Fibroblast of villous mesenchyme (primary cell): ENCODE results near the gene ADAMTS18. TPM values are rescaled to one million over a fixed set of nuclear protein-coding genes. Genes with fewer than 3 reads are reported as not detected.

ENCODE experiments used
- DNase-seq: peaks from one replicate; pipeline ENCODE4 v3.0.0-alpha.2; 2010; ENCODE audit warnings: low read depth
- H3K4me3 ChIP-seq: 2 replicates; pipeline ENCODE4 v1.5.1; 2011; ENCODE audit warnings: low read depth, mild to moderate bottlenecking, low read length
- total RNA-seq: library from RNA; depleted of rRNA; stranded (reverse); fragments of >200 nt; gene quantifications from 2 replicates; pipeline ENCODE4 v1.2.3, GENCODE V29; 2012
- TF ChIP-seq, protein P1 (sequence below): IDR thresholded peaks from 2 replicates; pipeline ENCODE4 v1.5.1; 2012; ENCODE audit warnings: low read depth, mild to moderate bottlenecking, low read length; ENCODE audit not compliant: insufficient read depth

ADAMTS18 gene
- total RNA-seq, 1 donor = not detected

DNA sequence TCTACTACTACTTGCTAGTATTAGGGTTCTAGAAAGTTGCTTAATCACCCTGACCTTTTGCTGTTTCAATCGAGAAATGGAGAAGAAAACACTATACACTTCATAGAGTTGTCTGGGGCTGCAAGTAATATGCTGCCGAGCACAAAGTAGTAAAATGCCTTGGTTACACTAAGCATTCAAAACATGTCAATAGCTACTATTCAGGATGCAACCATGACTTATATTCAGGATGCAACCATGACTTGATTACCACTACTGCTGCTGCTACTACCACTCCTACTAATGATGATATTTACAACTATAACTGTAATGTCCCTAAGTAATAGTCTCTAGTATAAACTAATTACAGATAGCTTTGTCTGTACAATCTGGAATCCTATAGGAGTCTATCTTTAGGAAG, 35.3 kb downstream of the ADAMTS18 start:
- no peak for DNase-seq
- TF ChIP-seq, protein P1, sequence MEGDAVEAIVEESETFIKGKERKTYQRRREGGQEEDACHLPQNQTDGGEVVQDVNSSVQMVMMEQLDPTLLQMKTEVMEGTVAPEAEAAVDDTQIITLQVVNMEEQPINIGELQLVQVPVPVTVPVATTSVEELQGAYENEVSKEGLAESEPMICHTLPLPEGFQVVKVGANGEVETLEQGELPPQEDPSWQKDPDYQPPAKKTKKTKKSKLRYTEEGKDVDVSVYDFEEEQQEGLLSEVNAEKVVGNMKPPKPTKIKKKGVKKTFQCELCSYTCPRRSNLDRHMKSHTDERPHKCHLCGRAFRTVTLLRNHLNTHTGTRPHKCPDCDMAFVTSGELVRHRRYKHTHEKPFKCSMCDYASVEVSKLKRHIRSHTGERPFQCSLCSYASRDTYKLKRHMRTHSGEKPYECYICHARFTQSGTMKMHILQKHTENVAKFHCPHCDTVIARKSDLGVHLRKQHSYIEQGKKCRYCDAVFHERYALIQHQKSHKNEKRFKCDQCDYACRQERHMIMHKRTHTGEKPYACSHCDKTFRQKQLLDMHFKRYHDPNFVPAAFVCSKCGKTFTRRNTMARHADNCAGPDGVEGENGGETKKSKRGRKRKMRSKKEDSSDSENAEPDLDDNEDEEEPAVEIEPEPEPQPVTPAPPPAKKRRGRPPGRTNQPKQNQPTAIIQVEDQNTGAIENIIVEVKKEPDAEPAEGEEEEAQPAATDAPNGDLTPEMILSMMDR = no peak
- no peak overlapping the region for H3K4me3 ChIP-seq

DNA sequence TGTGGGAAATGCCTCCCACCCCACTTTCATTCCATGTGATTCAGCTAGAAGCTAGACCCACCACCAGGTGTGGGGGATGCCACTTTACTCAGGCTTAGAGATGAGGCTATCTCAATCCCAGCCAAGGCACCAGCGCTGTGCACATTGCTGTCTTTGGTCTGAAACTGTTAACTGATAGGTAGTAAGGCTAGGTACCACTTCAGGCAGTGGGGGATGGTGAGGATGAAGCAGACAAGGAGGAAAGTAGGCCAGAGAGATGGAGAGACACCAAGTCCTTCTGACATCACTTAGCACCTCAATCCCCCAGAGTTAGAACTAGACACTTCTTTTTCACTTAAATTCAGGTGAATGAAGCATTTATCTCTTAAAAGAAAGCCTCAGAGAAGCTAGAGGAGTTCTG, 35.8 kb downstream of the ADAMTS18 start:
- TF ChIP-seq, protein P1 = no peak
- DNase-seq = no peak
- no peak overlapping the region for H3K4me3 ChIP-seq

DNA sequence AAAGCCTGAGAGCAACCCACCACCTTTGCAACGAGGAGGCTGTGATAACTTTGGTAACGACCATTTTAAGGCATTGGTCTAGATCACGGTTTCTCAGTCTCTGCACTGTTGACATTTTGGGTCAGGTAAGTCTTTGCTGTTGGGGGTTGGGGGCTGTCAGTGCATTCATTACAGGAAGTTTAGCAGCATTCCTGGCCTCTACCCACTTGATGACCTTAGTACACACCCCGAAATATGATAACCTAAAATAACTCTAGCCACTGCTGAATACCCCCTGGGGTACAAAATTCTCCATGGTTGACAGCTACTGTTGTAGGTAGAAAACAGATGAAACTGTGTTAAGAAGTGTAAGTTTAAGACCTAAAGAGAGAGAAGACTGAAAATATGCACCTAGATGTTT, 36.3 kb downstream of the ADAMTS18 start:
- DNase-seq = no peak
- H3K4me3 ChIP-seq = no peak overlapping the region
- TF ChIP-seq, protein P1 = no peak

DNA sequence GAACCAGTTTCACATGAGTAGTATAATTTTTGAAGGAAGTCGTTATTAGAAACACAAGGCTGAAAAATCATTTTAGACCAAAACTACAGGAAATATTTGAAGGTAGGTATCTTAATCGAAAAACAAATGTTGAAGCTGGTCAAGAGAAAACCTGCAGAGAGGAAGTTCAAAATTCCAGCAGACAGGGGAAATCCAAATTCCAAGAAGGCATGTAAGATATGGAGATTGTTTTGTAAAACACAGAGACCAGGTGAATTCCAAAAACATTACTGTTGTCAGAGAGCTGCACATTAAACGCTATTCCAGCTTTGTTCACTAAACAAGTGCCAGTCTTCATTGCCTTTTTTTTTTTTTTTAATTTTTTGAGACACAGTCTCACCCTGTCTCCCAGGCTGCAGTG, 38.4 kb downstream of the ADAMTS18 start:
- TF ChIP-seq, protein P1 = no peak
- H3K4me3 ChIP-seq = no peak overlapping the region
- no peak for DNase-seq

DNA sequence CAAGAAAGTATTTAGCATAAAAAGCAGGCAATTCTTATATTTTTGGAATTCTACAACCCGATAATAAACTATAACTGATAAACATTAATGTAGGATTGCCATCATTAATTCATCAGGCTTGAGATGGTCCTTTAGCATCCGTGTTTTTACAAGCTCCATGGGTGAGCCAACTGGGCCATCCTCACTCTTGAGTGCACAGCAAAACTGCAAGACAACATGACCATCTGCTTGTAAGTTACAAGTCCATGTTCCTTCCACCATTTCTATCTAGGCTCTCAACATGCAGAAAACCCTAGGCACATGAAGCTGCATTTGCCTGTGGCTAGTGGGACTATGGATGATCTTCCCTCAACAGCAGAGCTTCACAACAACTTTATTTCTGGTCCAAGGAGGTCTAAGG, 40.1 kb downstream of the ADAMTS18 start:
- TF ChIP-seq, protein P1 = no peak
- H3K4me3 ChIP-seq = no peak overlapping the region
- DNase-seq = no peak

DNA sequence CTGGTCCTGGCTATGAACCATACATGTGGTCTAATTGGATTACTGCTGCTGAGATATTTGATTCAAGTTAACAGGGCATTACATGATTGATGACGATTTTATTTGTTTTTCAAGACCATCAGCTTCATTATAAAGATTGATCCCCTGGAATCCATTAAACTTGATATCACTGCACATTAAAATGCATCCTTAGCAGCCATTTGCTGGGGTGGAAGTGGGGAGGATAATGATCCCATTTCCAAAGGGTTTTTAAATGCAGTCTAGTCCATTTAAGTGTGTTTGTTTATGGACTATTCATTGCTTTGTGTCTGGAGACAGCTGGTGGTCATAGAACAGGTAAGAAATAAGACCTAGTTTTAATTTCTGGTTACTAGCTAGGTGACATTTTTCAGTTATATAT, 40.9 kb downstream of the ADAMTS18 start:
- TF ChIP-seq, protein P1 = no peak
- H3K4me3 ChIP-seq = no peak overlapping the region
- DNase-seq = no peak

DNA sequence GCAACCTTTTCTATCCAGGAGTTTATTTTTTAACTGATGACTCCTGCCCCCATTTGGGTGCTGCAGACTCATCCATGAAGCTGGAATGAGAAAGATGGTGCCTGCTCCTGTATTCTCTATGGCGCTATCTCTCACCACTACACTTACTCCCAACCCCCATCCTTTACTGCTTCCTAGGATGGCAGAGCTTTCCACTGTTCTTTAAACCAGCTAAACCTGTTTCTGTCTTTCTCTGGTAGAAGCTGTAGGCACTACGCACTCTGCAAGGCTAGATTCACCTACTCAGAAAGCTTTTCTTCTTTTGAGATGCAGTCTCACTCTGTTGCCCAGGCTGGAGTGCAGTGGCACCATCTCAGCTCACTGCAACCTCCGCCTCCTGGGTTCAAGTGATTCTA, 47.0 kb downstream of the ADAMTS18 start:
- TF ChIP-seq, protein P1 = no peak
- no peak overlapping the region for H3K4me3 ChIP-seq
- DNase-seq = no peak
